IMR-90 (cell line): ENCODE measurements around the gene MYO1F. TPM values are rescaled to one million over a fixed set of nuclear protein-coding genes. Genes with fewer than 3 reads are reported as not detected.

Experiments used
- ATAC-seq: fragments of 200-7000 bp; cut with Tn5 transposase; 2 replicates; pipeline ENCODE4 v1.9.1; 2020; ENCODE audit warnings: low read depth, mild to moderate bottlenecking, moderate library complexity
- BruUV-seq: library from RNA; stranded (reverse); fragments of 400-500 nt; replicated peaks from 2 replicates; lab custom pipeline; 2021; lab: Mats Ljungman, UMichigan
- CTCF ChIA-PET: fragments of 300-600 bp; formaldehyde crosslinking; extraction: SDS; loops from one replicate; lab custom pipeline; 2021; ENCODE audit warnings: antibody characterized with exemption; lab: Yijun Ruan, JAX
- POLR2A ChIA-PET: fragments of 300-600 bp; sonication (Branson Sonifier 250); formaldehyde crosslinking; loops from one replicate; lab custom pipeline; 2022; ENCODE audit warnings: antibody characterized with exemption; ENCODE audit not compliant: unreplicated experiment; lab: Charles Lee
- DNase-seq: peaks from one replicate; pipeline ENCODE4 v3.0.0; 2013
- H2AFZ ChIP-seq: replicated peaks from 2 replicates; pipeline ENCODE3; 2013; ENCODE audit warnings: low read length, mild to moderate bottlenecking; ENCODE audit not compliant: poor library complexity
- H2AK5ac ChIP-seq: 2 replicates; pipeline ENCODE4 v1.6.1; 2013; ENCODE audit warnings: low read depth, low read length, inconsistent platforms
- H2AK9ac ChIP-seq: replicated peaks from 2 replicates; pipeline ENCODE3; 2013; ENCODE audit warnings: mild to moderate bottlenecking, low read depth, low read length, moderate library complexity; ENCODE audit not compliant: poor library complexity
- H2BK120ac ChIP-seq: 2 replicates; pipeline ENCODE4 v1.6.1; 2013; ENCODE audit warnings: low read depth, low read length, inconsistent platforms
- H2BK15ac ChIP-seq: 3 replicates; pipeline ENCODE4 v1.6.1; 2013; ENCODE audit warnings: low read depth, low read length, inconsistent platforms
- H2BK20ac ChIP-seq: 2 replicates; pipeline ENCODE4 v1.6.1; 2013; ENCODE audit warnings: low read depth, mild to moderate bottlenecking, inconsistent platforms, low read length, moderate library complexity
- H2BK5ac ChIP-seq: 2 replicates; pipeline ENCODE4 v1.6.1; 2013; ENCODE audit warnings: mild to moderate bottlenecking, low read depth, low read length, inconsistent platforms; ENCODE audit not compliant: poor library complexity, severe bottlenecking
- H3K14ac ChIP-seq: replicated peaks from 2 replicates; pipeline ENCODE4 v1.6.1; 2013; ENCODE audit warnings: low read depth, low read length, inconsistent platforms
- H3K18ac ChIP-seq: 2 replicates; pipeline ENCODE4 v1.6.1; 2013; ENCODE audit warnings: low read depth, low read length, control low read depth
- H3K23ac ChIP-seq: 2 replicates; pipeline ENCODE4 v1.6.1; 2013; ENCODE audit warnings: low read depth, low read length, inconsistent platforms
- H3K27ac ChIP-seq: 2 replicates; pipeline ENCODE4 v1.5.1; 2013; ENCODE audit warnings: mild to moderate bottlenecking, control low read depth, low read length; ENCODE audit not compliant: insufficient read depth
- H3K27me3 ChIP-seq: 2 replicates; pipeline ENCODE4 v1.6.1; 2013; ENCODE audit warnings: low read length; ENCODE audit not compliant: control insufficient read depth, insufficient read depth
- H3K36me3 ChIP-seq: 2 replicates; pipeline ENCODE4 v1.6.1; 2013; ENCODE audit warnings: low read length, mixed read lengths; ENCODE audit not compliant: control insufficient read depth, insufficient read depth
- H3K4ac ChIP-seq: 2 replicates; pipeline ENCODE4 v1.6.1; 2013; ENCODE audit warnings: low read depth, low read length, inconsistent platforms
- H3K4me1 ChIP-seq: 2 replicates; pipeline ENCODE4 v1.6.1; 2013; ENCODE audit warnings: low read length, mixed read lengths; ENCODE audit not compliant: control insufficient read depth, insufficient read depth
- H3K4me2 ChIP-seq: 2 replicates; pipeline ENCODE4 v1.6.1; 2013; ENCODE audit warnings: low read depth, mild to moderate bottlenecking, control low read depth, low read length, moderate library complexity
- H3K4me3 ChIP-seq: 2 replicates; pipeline ENCODE4 v1.5.1; 2013; ENCODE audit warnings: low read depth, mild to moderate bottlenecking, control low read depth, low read length, moderate library complexity; ENCODE audit not compliant: insufficient read depth
- H3K56ac ChIP-seq: 2 replicates; pipeline ENCODE4 v1.6.1; 2013; ENCODE audit warnings: low read length, inconsistent platforms; ENCODE audit not compliant: insufficient read depth; ENCODE audit errors: extremely low read depth
- H3K79me1 ChIP-seq, 2 experiments: 2 replicates each; pipeline ENCODE4 v1.6.1; 2013; ENCODE audit warnings: low read length in 2 of 2, inconsistent platforms in 1 of 2, low read depth in 1 of 2
- H3K9ac ChIP-seq: 2 replicates; pipeline ENCODE4 v1.6.1; 2013; ENCODE audit warnings: low read depth, low read length, control low read depth
- H3K9me1 ChIP-seq: 2 replicates; pipeline ENCODE4 v1.6.1; 2013; ENCODE audit warnings: low read length, inconsistent platforms; ENCODE audit not compliant: insufficient read depth
- H3K9me3 ChIP-seq: 2 replicates; pipeline ENCODE4 v1.6.1; 2013; ENCODE audit warnings: low read length; ENCODE audit not compliant: control insufficient read depth, insufficient read depth
- H4K20me1 ChIP-seq: 2 replicates; pipeline ENCODE4 v1.6.1; 2013; ENCODE audit warnings: low read length, inconsistent platforms; ENCODE audit not compliant: insufficient read depth
- H4K5ac ChIP-seq: 2 replicates; pipeline ENCODE4 v1.6.1; 2013; ENCODE audit warnings: mild to moderate bottlenecking, low read depth, low read length, control low read depth
- H4K8ac ChIP-seq, 2 experiments: 2 replicates each; pipeline ENCODE4 v1.6.1; 2013; ENCODE audit warnings: low read depth in 2 of 2, low read length in 2 of 2, control low read depth in 1 of 2, inconsistent platforms in 1 of 2
- H4K91ac ChIP-seq: 2 replicates; pipeline ENCODE4 v1.6.1; 2013; ENCODE audit warnings: low read depth, low read length, inconsistent platforms; ENCODE audit not compliant: insufficient read depth
- CTCF ChIP-seq: conservative IDR thresholded peaks from 2 replicates; pipeline ENCODE4 v1.5.1; 2012; ENCODE audit warnings: mild to moderate bottlenecking, low read depth, low read length, improper control_type of control experiment
- MXI1 ChIP-seq: IDR thresholded peaks from 2 replicates; pipeline ENCODE4 v1.6.1; 2012; ENCODE audit warnings: low read depth, mild to moderate bottlenecking, low read length, moderate library complexity, borderline replicate concordance
- WGBS, 2 experiments: methylation state at CpG; one replicate each; pipeline versions ENCODE4 v1.1.5 to v1.1.7; 2013; ENCODE audit warnings: missing lambda C conversion rate in 2 of 2; ENCODE audit not compliant: insufficient read length in 1 of 2; ENCODE audit errors: extremely low coverage in 2 of 2; 5-methylcytosine and 5-hydroxymethylcytosine counted together
- dilution Hi-C: fragments of 300-500 bp; cut with HindIII; formaldehyde crosslinking; loops from one replicate; pipeline ENCODE4 v1.14.3; 2018; ENCODE audit warnings: low sequenced_read_pairs; ENCODE audit not compliant: unreplicated experiment
- in situ Hi-C: fragments of 300-500 bp; cut with MboI; formaldehyde crosslinking; loops from 3 replicates; pipeline ENCODE4 v1.14.3; 2019; ENCODE audit warnings: low sequenced_read_pairs, inconsistent platforms, mixed read lengths
- intact Hi-C: fragments of 100-400 bp; cut with micrococcal nuclease; formaldehyde crosslinking; loops from 2 replicates; pipeline ENCODE4 v1.10.0; 2022
- polyA plus RNA-seq, 3 experiments: library from polyadenylated mRNA; depleted of rRNA; stranded (reverse); fragments of >200 nt; gene quantifications; 2 replicates each; pipeline ENCODE4 v1.2.3, GENCODE V29; 2012; ENCODE audit warnings: low replicate concordance in 1 of 3
- total RNA-seq: library from RNA; depleted of rRNA; stranded (reverse); fragments of >200 nt; gene quantifications from 2 replicates; pipeline ENCODE4 v1.2.3, GENCODE V29; 2012

Gene MYO1F
- total and polyA plus RNA-seq, 2 of the 4 experiments (the other 2 are of a cell fraction), result 0.14 to 0.18 TPM

DNA sequence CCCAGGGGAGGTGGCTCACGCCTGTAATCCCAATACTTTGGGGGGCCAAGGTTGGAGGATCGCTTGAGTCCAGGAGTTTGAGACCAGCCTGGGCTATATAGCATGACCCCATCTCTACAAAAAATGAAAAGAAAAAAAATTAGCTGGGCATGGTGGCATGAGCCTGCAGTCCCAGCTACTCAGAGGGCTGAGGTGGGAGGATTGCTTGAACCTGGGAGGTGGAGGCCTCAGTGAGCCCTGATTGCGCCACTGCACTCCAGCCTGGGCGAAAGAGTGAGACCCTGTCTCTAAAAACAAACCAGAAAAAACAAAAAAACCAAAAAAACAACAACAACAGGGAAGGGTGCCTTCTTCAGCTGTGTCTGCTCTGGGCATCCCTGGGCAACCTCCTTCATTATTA is 499 bp upstream of the MYO1F start:
- TF ChIP-seq MXI1 (no peak), CTCF (no peak)
- Histone ChIP-seq H3K14ac (no peak overlapping the region), H3K18ac (no peak overlapping the region), H4K8ac (no peak overlapping the region), H3K4me2 (no peak overlapping the region), H2BK120ac (no peak overlapping the region), H3K4ac (no peak overlapping the region), H2AK9ac (peak overlapping the region; percentile 61), H2BK15ac (no peak overlapping the region), H3K9ac (no peak overlapping the region), H3K23ac (no peak overlapping the region), H4K20me1 (no peaks in the 10 kb centered on the region), H3K56ac (no peak overlapping the region), H2BK5ac (no peak overlapping the region), H3K4me3 (no peak overlapping the region), H3K36me3 (no peaks in the 10 kb centered on the region), H2BK20ac (no peak overlapping the region), H3K9me1 (peaks cover 6% of the 10 kb centered on the region; the same call in 1 of the 2 replicates), H3K27ac (no peak overlapping the region), H2AK5ac (no peak overlapping the region), H4K91ac (no peak overlapping the region), H3K9me3 (no peaks in the 10 kb centered on the region), H2AFZ (no peak overlapping the region), H3K4me1 (peaks cover 5% of the 10 kb centered on the region; the same call in 1 of the 2 replicates), H4K5ac (no peak overlapping the region), H3K27me3 (no peaks in the 10 kb centered on the region), H3K79me1 (no peaks in the 10 kb centered on the region)
- CTCF ChIA-PET, result interaction anchor here (0.6 to 1.9 kb wide), 3 partner anchors 9 to 64 kb away, joined by 3 to 8 read pairs (median 4); no protein-coding TSS in a partner anchor
- DNase-seq, result no peak
- BruUV-seq, result no TSS peak
- dilution Hi-C loops (no loop called here), in situ Hi-C loops (loop anchor here (5.0 kb wide), 1 partner anchor 255 kb away; the partner anchor contains the start of genes NDUFA7 and RPS28), intact Hi-C loops (loop anchor here (2.0 to 5.0 kb wide), 2 partner anchors 165 to 223 kb away; partner anchors contain the start of gene MARCHF2)
- no peak for ATAC-seq
- no CpG with 5 or more reads among the region's 4 CpGs for WGBS, 2 experiments
- POLR2A ChIA-PET, result no interaction called here
